Activated CD8-positive, alpha-beta memory T cell treated with anti-CD3 and anti-CD28 coated beads, Interleukin-2, amount 50 U/mL, for 24 hours (primary cell): ENCODE data around the gene ITM2B.

Source experiments
- DNase-seq: peaks from one replicate; pipeline ENCODE4 v3.0.0-alpha.2; 2020; ENCODE audit errors: extremely low read depth

The ITM2B gene

GRCh38 chr13:48304143-48304876 is 71.3 kb downstream of the ITM2B start:
- DNase-seq = no peak

GRCh38 chr13:48311223-48311622 is 78.2 kb downstream of the ITM2B start:
- no peak for DNase-seq

- DNase-seq = no peak
Measured at GRCh38 chr13:48315969-48316650, 83.1 kb downstream of the ITM2B start.

- no peak for DNase-seq
Measured at GRCh38 chr13:48316826-48317510, 84.0 kb downstream of the ITM2B start.

- DNase-seq = no peak
Measured at GRCh38 chr13:48317511-48318376, 84.7 kb downstream of the ITM2B start.

GRCh38 chr13:48318377-48318811 is 85.4 kb downstream of the ITM2B start:
- DNase-seq = no peak

- DNase-seq = no peak
Measured at GRCh38 chr13:48318821-48319511, 86.0 kb downstream of the ITM2B start.
